Measurements from ENCODE around the gene CX3CR1. TPM values are rescaled to one million over a fixed set of nuclear protein-coding genes. Genes with fewer than 3 reads are reported as not detected.
"Not testable (repeated sequence)": the region's sequence is repeated elsewhere in the genome, so short reads cannot be mapped to it uniquely, and the experiment has no call there.

Gene CX3CR1
- total RNA-seq, result not detected in 2 replicates

- DNase-seq (ENCODE audit: low read depth in 2 of 2), result no peak
Measured at GRCh38 chr3:39279745-39280517, at the start of gene CX3CR1. Gene CX3CR1, minus strand, starts transcription at chr3:39280036. Its CDS starts 13,527 bp downstream, at chr3:39266509.

GRCh38 chr3:39329493-39329892 lies 49.7 kb upstream of the CX3CR1 start, which contains the start of gene CCR8:
Gene CCR8, plus strand, starts transcription at chr3:39329709. Its CDS starts 2,623 bp downstream, at chr3:39332332.
- no peak for DNase-seq (ENCODE audit: low read depth in 2 of 2)

- no peak for DNase-seq (ENCODE audit: low read depth in 2 of 2)
Measured at GRCh38 chr3:39327746-39328349, 48.0 kb upstream of the CX3CR1 start.

- DNase-seq (ENCODE audit: low read depth in 2 of 2), result no peak
Measured at GRCh38 chr3:39327053-39327745, 47.4 kb upstream of the CX3CR1 start.

GRCh38 chr3:39325236-39325635 lies 45.4 kb upstream of the CX3CR1 start:
- DNase-seq (ENCODE audit: low read depth in 2 of 2), result no peak

- no peak for DNase-seq (ENCODE audit: low read depth in 2 of 2)
Measured at GRCh38 chr3:39323494-39323893, 43.7 kb upstream of the CX3CR1 start.

GRCh38 chr3:39322936-39323335 lies 43.1 kb upstream of the CX3CR1 start:
- DNase-seq (ENCODE audit: low read depth in 2 of 2), result no peak

GRCh38 chr3:39322209-39322715 lies 42.4 kb upstream of the CX3CR1 start:
- DNase-seq (ENCODE audit: low read depth in 2 of 2), result not testable (repeated sequence)

GRCh38 chr3:39321574-39321983 lies 41.7 kb upstream of the CX3CR1 start:
- not testable (repeated sequence) for DNase-seq (ENCODE audit: low read depth in 2 of 2)

- no peak for DNase-seq (ENCODE audit: low read depth in 2 of 2)
Measured at GRCh38 chr3:39319249-39319648, 39.4 kb upstream of the CX3CR1 start.

- DNase-seq (ENCODE audit: low read depth in 2 of 2), result no peak
Measured at GRCh38 chr3:39318301-39318700, 38.5 kb upstream of the CX3CR1 start.

GRCh38 chr3:39317571-39318169 lies 37.8 kb upstream of the CX3CR1 start:
- DNase-seq (ENCODE audit: low read depth in 2 of 2), result no peak

GRCh38 chr3:39315420-39315819 lies 35.6 kb upstream of the CX3CR1 start:
- no peak for DNase-seq (ENCODE audit: low read depth in 2 of 2)

GRCh38 chr3:39313289-39313688 lies 33.5 kb upstream of the CX3CR1 start:
- DNase-seq (ENCODE audit: low read depth in 2 of 2), result no peak

GRCh38 chr3:39302178-39302577 lies 22.3 kb upstream of the CX3CR1 start:
- no peak for DNase-seq (ENCODE audit: low read depth in 2 of 2)

- DNase-seq (ENCODE audit: low read depth in 2 of 2), result no peak
Measured at GRCh38 chr3:39299279-39299678, 19.4 kb upstream of the CX3CR1 start.

GRCh38 chr3:39296197-39297077 lies 16.6 kb upstream of the CX3CR1 start:
- no peak for DNase-seq (ENCODE audit: low read depth in 2 of 2)

- DNase-seq (ENCODE audit: low read depth in 2 of 2), result no peak
Measured at GRCh38 chr3:39295184-39295775, 15.4 kb upstream of the CX3CR1 start.

- DNase-seq (ENCODE audit: low read depth in 2 of 2), result no peak
Measured at GRCh38 chr3:39294446-39295183, 14.8 kb upstream of the CX3CR1 start.

- DNase-seq (ENCODE audit: low read depth in 2 of 2), result no peak
Measured at GRCh38 chr3:39292961-39293360, 13.1 kb upstream of the CX3CR1 start.
